Stimulated activated CD8-positive, alpha-beta memory T cell treated with anti-CD3 and anti-CD28 coated beads, Interleukin-12 subunit alpha, Interleukin-12 subunit beta, amount 100 ng/mL, for 24 hours (primary cell): ENCODE data around the gene PFDN4.

Source experiments
- DNase-seq: peaks from one replicate; pipeline ENCODE4 v3.0.0-alpha.2; 2020; ENCODE audit errors: extremely low read depth

PFDN4 gene

GRCh38 chr20:54207743-54208547 lies at the start of gene PFDN4:
Gene PFDN4 (plus strand): TSS chr20:54208087. CDS start chr20:54208101, 14 bp downstream.
- DNase-seq: peak; percentile 36

- no peak for DNase-seq
Observed at GRCh38 chr20:54158226-54158625, 49.7 kb upstream of the PFDN4 start.

GRCh38 chr20:54158856-54159418 lies 49.0 kb upstream of the PFDN4 start:
- DNase-seq: no peak

GRCh38 chr20:54160065-54161007 lies 47.6 kb upstream of the PFDN4 start:
- DNase-seq: no peak

- DNase-seq: no peak
Observed at GRCh38 chr20:54161008-54161820, 46.7 kb upstream of the PFDN4 start.

- no peak for DNase-seq
Observed at GRCh38 chr20:54161821-54162149, 46.1 kb upstream of the PFDN4 start.

- DNase-seq: no peak
Observed at GRCh38 chr20:54162378-54163009, 45.4 kb upstream of the PFDN4 start.

- no peak for DNase-seq
Observed at GRCh38 chr20:54163402-54163801, 44.5 kb upstream of the PFDN4 start.

GRCh38 chr20:54165014-54165413 lies 42.9 kb upstream of the PFDN4 start:
- DNase-seq: no peak

GRCh38 chr20:54165803-54166202 lies 42.1 kb upstream of the PFDN4 start:
- no peak for DNase-seq

GRCh38 chr20:54166987-54167662 lies 40.8 kb upstream of the PFDN4 start:
- no peak for DNase-seq

- no peak for DNase-seq
Observed at GRCh38 chr20:54167909-54168872, 39.7 kb upstream of the PFDN4 start.

GRCh38 chr20:54168961-54169862 lies 38.7 kb upstream of the PFDN4 start:
- DNase-seq: no peak

- DNase-seq: no peak
Observed at GRCh38 chr20:54170026-54170471, 37.8 kb upstream of the PFDN4 start.

- DNase-seq: no peak
Observed at GRCh38 chr20:54170963-54171362, 36.9 kb upstream of the PFDN4 start.

- DNase-seq: no peak
Observed at GRCh38 chr20:54172532-54172855, 35.4 kb upstream of the PFDN4 start.

- DNase-seq: no peak
Observed at GRCh38 chr20:54172856-54173652, 34.8 kb upstream of the PFDN4 start.
